Endothelial cell of umbilical vein (primary cell): ENCODE data around the gene KIN. TPM values are rescaled to one million over a fixed set of nuclear protein-coding genes. Genes with fewer than 3 reads are reported as not detected.

Experiments used
- BruUV-seq: library from RNA; stranded (reverse); fragments of 400-500 nt; replicated peaks from 2 replicates; lab custom pipeline; 2021; lab: Mats Ljungman, UMichigan
- CTCF ChIA-PET: fragments of 300-600, 350-600 bp; sonication (Branson Sonifier 250); formaldehyde crosslinking; loops from one replicate; lab custom pipeline; 2021; ENCODE audit warnings: antibody characterized with exemption, inconsistent platforms; lab: Charles Lee
- POLR2A ChIA-PET: fragments of 300-600, 350-600 bp; sonication (Branson Sonifier 250); formaldehyde crosslinking; loops from one replicate; lab custom pipeline; 2021; ENCODE audit warnings: antibody characterized with exemption, inconsistent platforms; lab: Charles Lee
- DNase-seq: peaks from one replicate; pipeline ENCODE4 v3.0.0-alpha.2; 2011; ENCODE audit warnings: low read depth, low spot score
- FAIRE-seq: peaks from 2 replicates; lab custom pipeline; 2011; peaks lifted over from hg19 to GRCh38; lab: Jason Lieb, UNC
- H2AFZ ChIP-seq: 2 replicates; pipeline ENCODE4 v1.6.0; 2012; ENCODE audit warnings: low read depth, low read length, control low read depth, inconsistent platforms
- H3K27ac ChIP-seq: 2 replicates; pipeline ENCODE4 v1.5.1; 2011; ENCODE audit warnings: low read depth, mild to moderate bottlenecking, control low read depth, low read length, moderate library complexity; ENCODE audit not compliant: insufficient read depth
- H3K27me3 ChIP-seq, 2 experiments: 2 replicates each; pipeline versions ENCODE4 v1.6.0 to v1.6.1; 2011; ENCODE audit warnings: low read length in 2 of 2, mixed read lengths in 1 of 2; ENCODE audit not compliant: control insufficient read depth in 2 of 2, insufficient read depth in 2 of 2
- H3K36me3 ChIP-seq, 2 experiments: 2 replicates in 1 of 2; 3 replicates in 1 of 2; pipeline ENCODE4 v1.5.1; 2011; ENCODE audit warnings: low read length in 2 of 2, mild to moderate bottlenecking in 1 of 2, moderate library complexity in 1 of 2; ENCODE audit not compliant: control insufficient read depth in 2 of 2, insufficient read depth in 2 of 2; ENCODE audit errors: extremely low read depth in 1 of 2
- H3K4me1 ChIP-seq: 3 replicates; pipeline ENCODE4 v1.5.1; 2011; ENCODE audit warnings: mild to moderate bottlenecking, low read length; ENCODE audit not compliant: control insufficient read depth, insufficient read depth; ENCODE audit errors: extremely low read depth
- H3K4me2 ChIP-seq: 2 replicates; pipeline ENCODE4 v1.6.1; 2011; ENCODE audit warnings: low read length, control low read depth, mixed read lengths; ENCODE audit not compliant: insufficient read depth
- H3K4me3 ChIP-seq, 3 experiments: fragments of 200-600 bp in 1 of 3; sonication (generic), shearing (Covaris generic) in 1 of 3; replicated peaks in 1 of 3; 2 replicates each; pipeline ENCODE4 v1.5.1; 2011 to 2016; ENCODE audit warnings: control low read depth in 3 of 3, low read length in 3 of 3, mild to moderate bottlenecking in 2 of 3, inconsistent platforms in 1 of 3, low read depth in 1 of 3, moderate library complexity in 1 of 3; ENCODE audit not compliant: insufficient read depth in 1 of 3
- H3K79me2 ChIP-seq: 2 replicates; pipeline ENCODE4 v1.6.0; 2012; ENCODE audit warnings: low read length, inconsistent platforms; ENCODE audit not compliant: control insufficient read depth, insufficient read depth
- H3K9ac ChIP-seq: replicated peaks from 2 replicates; pipeline ENCODE3; 2011; ENCODE audit warnings: low read length, control low read depth; ENCODE audit not compliant: insufficient read depth; ENCODE audit errors: extremely low read depth
- H3K9me1 ChIP-seq: replicated peaks from 3 replicates; pipeline ENCODE4 v1.6.0; 2011; ENCODE audit warnings: mild to moderate bottlenecking, low read length; ENCODE audit not compliant: control insufficient read depth, insufficient read depth; ENCODE audit errors: extremely low read depth
- H3K9me3 ChIP-seq: replicated peaks from 2 replicates; pipeline ENCODE4 v1.5.1; 2012; ENCODE audit warnings: low read length, inconsistent platforms; ENCODE audit not compliant: control insufficient read depth, insufficient read depth
- H4K20me1 ChIP-seq: replicated peaks from 2 replicates; pipeline ENCODE3; 2011; ENCODE audit warnings: mild to moderate bottlenecking, low read length; ENCODE audit not compliant: control insufficient read depth, insufficient read depth; ENCODE audit errors: extremely low read depth
- CTCF ChIP-seq, 2 donors: IDR thresholded peaks; 1 replicate in 1 of 2; 2 replicates in 1 of 2; pipeline ENCODE4 v1.5.1; 2011; ENCODE audit warnings: low read length in 2 of 2, mild to moderate bottlenecking in 2 of 2, moderate library complexity in 2 of 2, control low read depth in 1 of 2, inconsistent platforms in 1 of 2, low read depth in 1 of 2; ENCODE audit not compliant: insufficient read depth in 1 of 2; ENCODE audit errors: extremely low read depth in 1 of 2
- EZH2 ChIP-seq: IDR thresholded peaks from 2 replicates; pipeline ENCODE4 v1.6.1; 2012; ENCODE audit warnings: borderline replicate concordance, low read depth, mild to moderate bottlenecking, moderate library complexity, low read length, inconsistent platforms; ENCODE audit not compliant: severe bottlenecking
- FOS ChIP-seq: IDR thresholded peaks from 2 replicates; pipeline ENCODE4 v1.6.1; 2011; ENCODE audit warnings: mild to moderate bottlenecking, low read length, moderate library complexity, borderline replicate concordance; ENCODE audit not compliant: insufficient read depth
- GATA2 ChIP-seq: IDR thresholded peaks from 2 replicates; pipeline ENCODE4 v1.7.0; 2011; ENCODE audit warnings: low read depth, mild to moderate bottlenecking, moderate library complexity, mixed read lengths, low read length; ENCODE audit not compliant: insufficient read length, insufficient read depth
- JUN ChIP-seq: IDR thresholded peaks from 2 replicates; pipeline ENCODE4 v1.6.1; 2011; ENCODE audit warnings: borderline replicate concordance, low read depth; ENCODE audit not compliant: insufficient read length, insufficient read depth
- MAX ChIP-seq: IDR thresholded peaks from 2 replicates; pipeline ENCODE4 v1.6.1; 2011; ENCODE audit not compliant: insufficient read depth, insufficient read length
- MYC ChIP-seq: IDR thresholded peaks from one replicate; pipeline ENCODE4 v1.6.1; 2011; ENCODE audit warnings: mild to moderate bottlenecking, low read depth, low read length
- POLR2A ChIP-seq: IDR thresholded peaks from 2 replicates; pipeline ENCODE4 v1.6.1; 2012; ENCODE audit warnings: low read depth, mild to moderate bottlenecking, control low read depth, low read length
- POLR2AphosphoS5 ChIP-seq: IDR thresholded peaks from 2 replicates; pipeline ENCODE4 v1.6.1; 2012; ENCODE audit warnings: low read depth, mild to moderate bottlenecking, control low read depth, low read length, moderate library complexity; ENCODE audit not compliant: insufficient read depth
- dilution Hi-C: fragments of 300-500 bp; cut with MboI; formaldehyde crosslinking; loops from one replicate; pipeline ENCODE4 v1.15.0; 2019; ENCODE audit warnings: low sequenced_read_pairs; ENCODE audit not compliant: extremely low pct_ligation_motif_present
- intact Hi-C: fragments of 100-400 bp; cut with micrococcal nuclease; formaldehyde crosslinking; loops from one replicate; pipeline ENCODE4 v1.10.0; 2022
- polyA plus RNA-seq, 4 experiments: library from polyadenylated mRNA; depleted of rRNA in 3 of 4; stranded (reverse) in 3 of 4; unstranded in 1 of 4; fragments of >200 nt; gene quantifications; 2 replicates each; pipeline versions ENCODE4 v1.2.1 to v1.2.3, GENCODE V29; 2011 to 2012; ENCODE audit warnings: missing spikeins in 1 of 4
- total RNA-seq: library from RNA; stranded (reverse); gene quantifications from 2 replicates; pipeline ENCODE4 v1.2.3, GENCODE V29; 2021

KIN gene
- total and polyA plus RNA-seq, 2 donors (not counting 3 experiments of a cell fraction or from before 2014, with no cell fraction given), result 2.6 to 14.4 TPM

- H3K36me3 ChIP-seq, result no peaks in the 10 kb centered on the region
- no peaks in the 10 kb centered on the region for H3K9me3 ChIP-seq
- BruUV-seq, result no TSS peak
- H3K79me2 ChIP-seq, result peaks cover 37% of the 10 kb centered on the region
- H3K27me3 ChIP-seq, result no peaks in the 10 kb centered on the region
- no peaks in the 10 kb centered on the region for H4K20me1 ChIP-seq
- FAIRE-seq (no peak), DNase-seq (no peak)
- H3K9me1 ChIP-seq, result no peaks in the 10 kb centered on the region
- no peak overlapping the region for H3K27ac ChIP-seq
- CTCF ChIA-PET, result no interaction called here
- no peak overlapping the region for H3K9ac ChIP-seq
- no peak overlapping the region for H3K4me2 ChIP-seq
- intact Hi-C loops (no loop called here), dilution Hi-C loops (no loop called here)
- no peak overlapping the region for H2AFZ ChIP-seq
- no peak overlapping the region for H3K4me3 ChIP-seq
- POLR2A ChIA-PET, result no interaction called here
- no peak for TF ChIP-seq EZH2
- TF ChIP-seq POLR2A, result no peak
- no peak for TF ChIP-seq MYC
- no peak for TF ChIP-seq GATA2
- TF ChIP-seq CTCF (IDR thresholded peaks at IDR 0.05; ENCODE audit: extremely low read depth in 1 of 2, insufficient read depth in 1 of 2, low read depth in 1 of 2, low read length in 2 of 2), result no peak
- TF ChIP-seq POLR2AphosphoS5, result no peak
- no peak for TF ChIP-seq MAX
- TF ChIP-seq JUN, result no peak
- no peak for TF ChIP-seq FOS
- H3K4me1 ChIP-seq, result no peaks in the 10 kb centered on the region
Measured at GRCh38 chr10:7832060-7832459, 44.3 kb upstream of the KIN start.
